KG1 (cell line): ENCODE measurements around the gene TGIF2.
"Not testable (repeated sequence)": the region's sequence is repeated elsewhere in the genome, so short reads cannot be mapped to it uniquely, and the experiment has no call there.

Experiments
- DNase-seq: peaks from one replicate; lab custom pipeline; 2025; lab: John Stamatoyannopoulos, UW

The TGIF2 gene

DNA sequence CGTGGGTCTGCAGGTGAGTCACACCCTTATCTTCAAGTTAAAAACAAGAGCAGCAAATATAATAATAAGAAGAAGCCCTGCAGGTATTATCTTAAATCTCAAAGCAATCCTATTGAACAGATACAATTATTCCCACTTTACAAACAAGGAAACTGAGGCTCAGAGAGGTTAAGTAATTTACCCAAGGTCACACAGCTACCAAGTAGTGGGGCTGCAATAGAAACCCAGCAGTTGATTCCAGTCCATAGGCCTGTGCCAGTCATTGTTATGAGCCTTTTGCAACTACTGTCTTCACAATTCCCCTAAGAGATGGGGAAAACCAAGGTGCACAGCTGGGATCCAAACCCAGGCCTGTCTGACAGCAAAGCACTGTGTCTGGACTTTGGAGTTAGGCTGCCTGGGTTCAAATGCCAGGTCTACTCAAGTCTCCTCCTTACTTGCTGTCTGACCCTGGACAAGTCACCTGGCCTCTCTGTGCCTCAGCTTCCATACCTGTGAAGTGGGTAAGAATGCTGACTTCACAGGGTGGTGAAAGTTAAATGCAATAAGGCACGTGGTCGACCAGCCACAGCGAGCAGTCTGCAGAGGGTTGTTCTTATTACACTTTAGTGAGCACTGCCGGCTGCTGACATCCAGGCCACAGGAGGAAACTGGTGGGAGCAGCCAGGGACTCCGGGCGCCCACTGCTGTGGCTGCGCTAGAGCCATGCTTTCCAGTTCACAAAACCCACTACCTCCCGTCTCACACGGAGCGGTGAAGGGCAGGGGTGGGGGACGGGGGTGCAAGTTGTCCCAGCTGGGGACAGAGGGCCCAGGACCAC is 26.0 kb upstream of the TGIF2 start:
- DNase-seq: no peak

DNA sequence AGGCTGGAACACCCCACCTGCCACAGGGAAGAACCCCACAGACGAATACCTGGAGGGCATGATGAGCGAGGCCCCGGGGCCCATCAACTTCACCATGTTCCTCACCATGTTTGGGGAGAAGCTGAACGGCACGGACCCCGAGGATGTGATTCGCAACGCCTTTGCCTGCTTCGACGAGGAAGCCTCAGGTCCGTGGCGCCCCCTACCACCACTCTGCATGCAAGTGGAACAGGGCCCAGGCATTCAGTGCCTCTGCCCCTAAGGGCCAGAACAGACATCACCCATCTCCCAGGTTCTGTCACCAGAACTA is 25.4 kb upstream of the TGIF2 start:
- DNase-seq: no peak

DNA sequence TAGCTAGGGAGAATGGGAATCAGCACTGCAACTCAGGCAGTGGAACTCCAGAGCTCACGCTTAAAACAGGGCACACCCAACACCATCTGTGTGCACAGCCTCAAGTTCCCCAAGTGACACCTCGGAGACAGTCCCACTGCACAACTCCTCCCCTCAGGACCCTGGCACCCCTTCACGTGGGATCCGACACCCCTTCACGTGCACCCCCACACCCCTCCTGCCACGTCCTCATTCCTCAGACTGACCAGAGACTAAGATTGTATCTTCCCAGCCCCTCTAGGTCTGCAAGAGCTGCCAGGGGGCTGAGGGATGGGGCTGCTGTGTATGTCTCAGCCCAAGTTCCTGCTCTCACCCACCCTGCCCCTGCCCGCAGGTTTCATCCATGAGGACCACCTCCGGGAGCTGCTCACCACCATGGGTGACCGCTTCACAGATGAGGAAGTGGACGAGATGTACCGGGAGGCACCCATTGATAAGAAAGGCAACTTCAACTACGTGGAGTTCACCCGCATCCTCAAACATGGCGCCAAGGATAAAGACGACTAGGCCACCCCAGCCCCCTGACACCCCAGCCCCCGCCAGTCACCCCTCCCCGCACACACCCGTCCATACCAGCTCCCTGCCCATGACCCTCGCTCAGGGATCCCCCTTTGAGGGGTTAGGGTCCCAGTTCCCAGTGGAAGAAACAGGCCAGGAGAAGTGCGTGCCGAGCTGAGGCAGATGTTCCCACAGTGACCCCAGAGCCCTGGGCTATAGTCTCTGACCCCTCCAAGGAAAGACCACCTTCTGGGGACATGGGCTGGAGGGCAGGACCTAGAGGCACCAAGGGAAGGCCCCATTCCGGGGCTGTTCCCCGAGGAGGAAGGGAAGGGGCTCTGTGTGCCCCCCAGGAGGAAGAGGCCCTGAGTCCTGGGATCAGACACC is 24.4 kb upstream of the TGIF2 start:
- DNase-seq: no peak

DNA sequence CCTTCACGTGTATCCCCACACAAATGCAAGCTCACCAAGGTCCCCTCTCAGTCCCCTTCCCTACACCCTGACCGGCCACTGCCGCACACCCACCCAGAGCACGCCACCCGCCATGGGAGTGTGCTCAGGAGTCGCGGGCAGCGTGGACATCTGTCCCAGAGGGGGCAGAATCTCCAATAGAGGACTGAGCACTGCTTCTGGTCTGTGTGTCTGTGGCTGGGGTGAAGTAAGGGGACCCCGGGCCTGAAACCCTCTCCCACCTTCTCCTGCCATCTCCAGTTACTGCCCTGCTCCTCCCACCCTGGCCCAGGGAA is 23.8 kb upstream of the TGIF2 start:
- DNase-seq: no peak

DNA sequence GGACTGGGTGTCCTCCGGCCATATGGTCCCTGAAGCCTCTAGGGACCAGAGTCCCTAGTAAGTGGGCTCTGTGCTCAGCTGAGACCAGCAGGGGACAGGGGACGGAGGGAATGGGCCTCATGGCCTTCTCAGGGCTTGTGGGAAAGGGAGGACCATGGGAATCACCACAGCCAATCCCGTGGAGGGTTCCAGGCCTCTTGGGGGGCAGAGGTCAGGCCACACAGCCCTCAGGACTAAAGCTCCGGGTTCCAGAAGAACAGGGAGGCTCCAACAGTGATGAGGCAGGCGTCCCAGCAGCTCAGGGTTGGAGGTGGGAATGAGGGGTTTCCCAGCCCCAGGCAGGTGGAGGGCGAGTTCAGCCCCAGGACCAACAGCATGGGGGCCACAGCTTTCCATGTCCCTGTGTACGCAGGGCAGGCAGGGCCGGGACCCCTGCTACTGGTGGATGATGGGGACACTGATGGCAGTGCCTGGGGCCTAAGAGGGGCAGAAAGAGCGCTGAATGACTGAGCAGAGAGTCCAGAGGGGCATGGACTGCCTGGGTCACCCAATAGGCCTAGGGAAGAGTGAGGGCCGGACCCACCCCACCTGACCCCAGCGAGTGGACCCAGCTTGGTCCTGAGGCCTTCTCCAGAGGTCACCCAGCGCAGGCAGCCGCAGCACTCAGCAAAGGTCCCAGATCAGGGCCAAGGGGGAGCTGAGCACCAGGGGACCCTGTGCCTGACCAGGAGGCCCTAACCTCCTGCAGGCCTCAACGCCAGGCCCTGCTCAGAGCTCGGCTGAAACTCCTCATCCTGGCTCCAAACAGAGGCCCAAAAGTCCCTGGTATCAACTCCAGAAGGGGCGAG is 23.2 kb upstream of the TGIF2 start:
- DNase-seq: no peak

DNA sequence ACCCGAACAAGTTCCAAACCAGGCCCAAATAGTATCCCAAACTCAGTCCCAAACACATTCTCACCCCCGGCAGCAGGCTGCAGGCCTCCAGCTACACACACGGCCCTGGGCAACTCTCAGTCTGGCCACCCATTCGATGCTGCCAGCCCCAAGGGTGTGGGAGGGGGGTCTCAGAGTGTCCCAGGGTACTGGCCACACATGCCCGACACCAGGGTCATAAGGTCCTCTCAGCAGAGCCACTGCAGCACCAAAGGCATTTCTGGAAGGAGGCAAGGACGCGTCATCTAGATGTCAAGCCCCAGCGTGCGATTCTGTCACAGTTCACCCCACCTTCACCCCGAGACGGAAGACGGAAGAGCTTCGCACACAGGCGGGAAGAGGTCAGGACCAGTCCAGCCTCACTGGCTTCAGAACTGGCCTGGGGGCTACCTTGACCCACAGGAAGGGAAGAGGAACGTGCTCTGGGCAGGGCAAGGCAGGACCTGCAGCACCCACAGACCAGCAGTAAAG is 22.6 kb upstream of the TGIF2 start:
- no peak for DNase-seq

DNA sequence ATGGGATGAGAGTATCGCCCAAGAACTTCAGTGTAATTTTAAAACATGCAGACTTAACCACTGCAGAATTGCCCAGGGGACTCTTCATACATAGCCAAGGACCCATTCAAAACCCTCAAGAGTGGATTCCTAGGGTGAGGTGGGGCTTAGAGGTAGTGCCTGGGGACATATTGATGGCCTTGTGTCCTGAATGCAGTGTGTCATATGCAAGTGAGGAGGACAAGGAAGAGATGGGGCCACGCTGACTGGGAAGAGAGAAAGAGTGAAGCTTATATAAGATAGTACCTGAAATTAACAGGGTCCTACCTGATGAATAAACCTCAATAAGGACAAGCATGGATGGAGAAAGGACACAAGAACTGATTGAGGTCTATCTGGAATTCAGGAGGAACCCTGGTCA is 18.1 kb upstream of the TGIF2 start:
- no peak for DNase-seq

DNA sequence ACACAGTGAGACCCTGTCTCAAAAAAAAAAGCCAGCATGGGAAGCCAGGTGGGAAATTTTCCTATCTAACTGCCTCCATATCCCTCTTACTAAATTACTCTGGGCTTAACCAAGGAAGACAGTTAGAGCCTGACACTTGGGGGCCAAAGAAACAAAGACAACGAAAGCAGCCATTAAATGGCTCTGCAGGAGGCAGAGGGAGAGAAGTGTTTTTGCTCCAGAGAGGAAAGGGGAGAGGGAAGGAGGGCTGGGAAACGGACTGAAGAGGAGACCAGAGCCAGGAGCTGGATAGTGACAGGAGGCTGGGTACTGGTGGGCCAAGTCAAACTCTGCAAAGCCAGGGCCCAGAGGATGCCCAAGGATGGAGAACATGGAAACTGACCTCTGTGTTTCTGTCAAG is 10.7 kb upstream of the TGIF2 start:
- DNase-seq: no peak

DNA sequence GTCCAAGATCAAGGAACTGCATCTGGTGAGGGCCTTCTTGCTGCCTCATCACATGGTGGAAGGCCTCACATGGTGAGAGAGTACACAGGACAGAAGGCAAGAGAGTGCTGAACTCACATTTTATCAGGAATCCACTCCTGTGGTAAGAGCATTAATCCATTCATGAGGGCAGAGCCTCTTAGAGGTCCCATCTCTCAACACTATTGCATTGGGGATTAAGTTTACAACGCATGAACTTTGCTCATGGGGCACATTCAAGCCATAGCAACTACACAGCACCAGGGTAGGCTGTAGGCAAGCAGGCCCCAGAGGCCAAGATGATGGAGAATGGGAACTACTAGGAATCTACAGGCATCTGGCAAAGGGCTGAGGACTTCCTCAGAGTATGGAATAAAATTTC is 10.0 kb upstream of the TGIF2 start:
- no peak for DNase-seq

DNA sequence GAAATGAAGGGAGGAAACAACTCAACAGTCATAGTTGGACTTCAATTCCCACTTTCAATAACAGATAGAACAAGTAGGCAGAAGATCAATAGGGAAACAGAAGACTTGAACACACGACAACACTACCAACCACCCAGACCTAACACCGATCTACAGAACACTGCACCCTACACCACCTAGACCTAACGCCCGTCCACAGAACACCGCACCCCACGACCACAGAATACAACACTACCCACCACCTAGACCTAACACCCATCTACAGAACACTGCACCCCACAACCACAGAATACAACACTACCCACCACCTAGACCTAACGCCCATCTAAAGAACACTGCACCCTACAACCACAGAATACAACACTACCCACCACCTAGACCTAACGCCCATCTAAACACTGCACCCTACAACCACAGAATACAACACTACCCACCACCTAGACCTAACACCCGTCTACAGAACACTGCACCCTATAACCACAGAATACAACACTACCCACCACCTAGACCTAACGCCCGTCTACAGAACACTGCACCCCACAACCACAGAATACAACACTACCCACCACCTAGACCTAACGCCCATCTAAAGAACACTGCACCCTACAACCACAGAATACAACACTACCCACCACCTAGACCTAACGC is 9.2 kb upstream of the TGIF2 start:
- DNase-seq: not testable (repeated sequence)

DNA sequence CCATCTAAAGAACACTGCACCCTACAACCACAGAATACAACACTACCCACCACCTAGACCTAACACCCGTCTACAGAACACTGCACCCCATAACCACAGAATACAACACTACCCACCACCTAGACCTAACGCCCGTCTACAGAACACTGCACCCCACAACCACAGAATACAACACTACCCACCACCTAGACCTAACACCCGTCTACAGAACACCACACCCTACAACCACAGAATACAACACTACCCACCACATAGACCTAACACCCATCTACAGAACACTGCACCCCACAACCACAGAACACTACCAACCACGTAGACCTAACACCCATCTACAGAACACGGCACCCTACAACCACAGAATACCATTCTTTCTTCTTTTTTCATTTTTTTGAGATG is 8.7 kb upstream of the TGIF2 start:
- DNase-seq: not testable (repeated sequence)

DNA sequence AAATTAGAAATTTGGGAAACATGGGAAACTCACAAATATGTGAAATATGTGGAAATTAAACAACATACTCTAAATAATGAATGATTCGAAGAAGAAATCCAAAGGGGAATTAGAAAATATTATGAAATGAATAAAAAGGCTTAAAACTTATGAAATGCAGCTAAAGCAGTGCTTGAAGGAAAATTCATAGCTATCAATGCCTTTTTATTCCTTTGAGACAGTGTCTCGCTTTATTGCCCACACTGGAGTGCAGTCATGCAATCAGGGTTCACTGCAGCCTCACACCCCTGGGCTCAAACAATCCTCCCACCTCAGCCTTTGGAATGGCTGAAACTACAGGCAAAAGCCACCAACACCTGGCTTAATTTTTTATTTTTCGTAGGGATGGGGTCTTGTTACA is 7.9 kb upstream of the TGIF2 start:
- DNase-seq: no peak

DNA sequence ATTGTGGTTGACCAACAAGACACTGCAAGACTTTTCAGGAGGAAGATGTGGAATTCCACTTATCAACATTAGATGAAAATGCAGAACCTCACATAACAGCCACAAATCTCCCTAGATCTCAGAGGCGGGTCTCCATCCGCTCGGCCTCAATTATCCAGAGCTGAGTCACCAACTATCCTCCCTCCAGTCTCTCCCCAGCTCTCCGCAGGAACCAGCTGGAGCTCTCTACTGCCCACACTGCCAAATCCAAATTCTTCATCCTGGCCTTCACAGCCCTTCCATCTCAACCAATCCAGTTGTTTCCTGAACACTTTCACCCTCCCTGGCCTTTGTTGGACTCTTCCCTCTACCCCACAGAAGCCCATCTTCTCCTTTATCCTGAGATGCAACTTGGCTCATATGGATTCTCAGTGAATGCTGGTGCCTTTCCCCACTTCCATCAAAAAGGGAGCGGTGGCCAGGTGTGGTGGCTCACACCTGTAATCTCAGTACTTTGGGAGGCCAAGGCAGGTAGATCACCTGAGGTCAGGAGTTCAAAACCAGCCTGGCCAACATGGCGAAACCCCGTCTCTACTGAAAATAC is 3.5 kb upstream of the TGIF2 start:
- no peak for DNase-seq

DNA sequence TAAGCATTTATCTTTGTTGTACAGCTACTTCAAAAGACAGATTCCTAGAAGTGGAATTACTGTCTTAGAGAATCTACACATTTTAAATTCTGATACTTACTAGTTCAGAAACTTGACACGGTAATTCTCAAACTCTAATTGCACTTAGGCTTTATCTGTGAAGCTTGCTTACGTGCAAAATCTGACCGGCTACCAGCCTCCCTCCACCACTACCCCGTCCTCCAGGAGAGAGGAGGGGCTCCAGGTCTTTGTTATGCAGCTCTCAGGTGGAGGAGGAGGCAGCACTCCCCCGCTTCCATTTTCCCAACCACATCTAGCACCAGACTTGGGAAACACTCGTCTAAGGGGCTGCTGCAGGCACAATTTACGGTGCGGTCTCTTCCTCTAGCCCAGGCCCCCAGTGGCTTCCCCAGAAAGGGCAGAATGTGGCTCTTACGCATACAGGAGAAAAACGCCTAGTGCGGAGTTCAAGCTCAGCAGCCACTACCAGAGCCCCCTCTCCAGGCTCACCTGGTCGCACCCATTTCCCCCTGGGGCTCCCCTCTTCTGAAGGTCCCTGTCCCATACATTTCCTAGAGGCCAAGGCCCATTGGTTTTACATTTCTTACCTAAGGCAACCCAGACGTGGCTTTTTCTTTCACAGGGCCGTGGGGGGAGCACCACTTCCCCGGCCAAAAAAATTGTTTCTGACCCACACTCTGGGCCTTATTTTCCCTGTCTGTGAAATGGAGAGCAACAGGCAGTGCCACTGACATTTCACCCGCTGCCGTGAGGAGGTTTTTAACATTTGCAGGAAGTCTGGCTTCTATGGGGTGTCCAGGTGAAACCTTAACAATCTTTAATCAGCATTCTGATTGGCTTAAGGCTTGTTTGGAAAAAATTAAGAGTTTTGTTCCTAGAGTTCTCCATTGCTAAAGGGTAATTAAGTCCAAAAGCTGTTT is 1.6 kb upstream of the TGIF2 start:
- no peak for DNase-seq

DNA sequence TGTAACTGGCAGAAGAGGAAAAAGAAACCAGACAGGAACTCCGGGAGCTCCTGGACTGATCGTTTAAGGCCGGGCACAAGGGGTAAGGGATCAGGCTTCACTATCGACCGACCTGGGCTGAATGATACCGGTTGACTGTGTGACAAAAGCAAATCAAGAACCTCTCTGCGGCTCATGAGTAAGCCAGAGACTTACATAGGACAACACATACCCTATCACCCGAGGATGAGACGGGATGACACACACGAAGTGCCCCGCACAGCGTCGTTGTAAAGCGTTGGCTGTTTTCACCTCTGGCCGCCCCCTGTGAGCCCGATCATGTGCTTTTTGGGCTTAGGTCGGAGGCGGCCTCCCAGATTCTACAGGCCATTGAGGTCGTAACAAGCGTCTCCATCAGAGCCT is 695 bp upstream of the TGIF2 start:
- DNase-seq: peak; percentile 54

DNA sequence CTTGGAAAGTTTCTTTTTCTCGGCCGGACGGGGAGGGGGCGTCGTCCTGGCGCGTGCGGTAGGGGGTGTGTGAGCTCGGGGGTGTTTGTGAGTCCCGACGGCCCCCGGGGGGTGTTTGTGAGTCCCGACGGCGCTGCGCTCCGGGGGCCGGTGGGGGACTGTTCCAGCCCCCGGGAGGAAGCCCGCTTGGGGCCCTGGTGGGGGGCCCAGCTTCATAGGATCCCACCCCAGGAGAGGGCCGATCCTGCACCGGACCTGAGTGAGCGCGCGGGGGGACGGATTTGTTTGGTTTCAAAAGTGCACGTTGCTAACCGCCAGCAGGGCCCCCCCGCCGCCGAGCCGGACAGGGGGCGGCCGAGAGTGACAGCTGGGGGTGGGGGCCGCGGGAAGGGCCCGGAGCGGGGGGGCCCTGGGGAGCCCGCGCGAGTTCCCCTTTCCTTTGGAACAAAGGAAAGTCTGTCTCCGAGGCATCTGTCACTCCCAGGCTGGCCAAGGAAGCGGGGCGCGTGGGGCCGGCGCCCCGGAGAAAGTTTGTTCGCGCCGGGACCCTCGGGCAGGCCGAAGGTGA is 485 bp downstream of the TGIF2 start:
- peak; percentile 41 for DNase-seq

DNA sequence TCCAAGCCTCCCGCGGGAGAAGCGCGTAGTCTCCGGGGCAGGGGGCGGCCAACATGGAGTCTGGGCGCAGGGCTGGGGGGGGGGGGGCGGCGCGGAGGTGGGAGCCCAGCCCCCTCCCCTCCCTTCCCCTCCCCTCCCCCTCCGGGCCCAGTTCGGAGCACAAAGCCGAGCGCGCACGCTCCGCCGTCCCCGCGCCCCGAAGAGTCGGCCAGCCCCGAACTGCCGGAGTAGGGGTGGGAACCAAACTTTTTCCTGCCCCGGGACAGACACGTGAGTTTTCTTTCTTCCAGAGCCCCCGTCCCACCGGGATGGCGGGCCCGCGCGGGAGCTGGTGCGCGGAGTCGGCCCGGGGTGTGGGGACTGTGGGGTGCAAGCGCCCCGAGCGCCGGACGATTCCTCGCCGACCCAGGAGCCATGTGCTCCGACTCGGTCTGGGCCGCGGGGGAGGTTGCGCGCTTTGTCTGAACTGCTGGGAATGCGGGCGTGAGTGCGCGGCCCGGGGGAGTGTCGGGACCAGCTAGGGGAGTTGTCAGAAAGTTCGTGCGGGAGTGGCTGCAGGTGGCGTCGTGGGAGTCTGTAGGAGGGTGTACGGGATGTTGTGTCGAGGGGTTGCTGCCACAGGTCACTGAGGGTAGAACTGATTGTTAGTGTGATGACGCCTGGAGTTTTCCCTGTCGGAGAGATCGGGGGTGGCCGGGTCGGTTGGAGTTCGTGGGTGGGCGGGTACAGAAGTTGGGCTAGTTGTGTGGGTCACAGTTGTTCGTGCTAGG is 1.2 kb downstream of the TGIF2 start:
- DNase-seq: no peak

DNA sequence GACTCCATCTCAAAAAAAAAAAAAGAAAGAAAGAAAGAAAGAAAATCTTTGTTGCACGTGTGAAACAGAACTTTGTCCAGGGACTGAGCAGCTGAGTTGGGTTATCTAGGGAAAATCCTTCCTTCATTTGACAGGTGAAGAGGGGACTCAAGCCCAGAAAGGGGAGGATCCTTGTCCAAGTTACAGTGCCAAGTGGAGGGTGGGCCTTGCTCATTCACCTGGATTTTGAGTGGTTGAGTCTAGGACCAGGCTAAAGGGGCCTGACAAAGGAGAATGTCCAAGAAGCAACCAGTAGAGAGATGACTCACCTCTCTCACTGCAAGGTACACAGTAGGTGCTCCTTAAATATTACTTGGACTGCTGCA is 2.7 kb downstream of the TGIF2 start:
- no peak for DNase-seq

DNA sequence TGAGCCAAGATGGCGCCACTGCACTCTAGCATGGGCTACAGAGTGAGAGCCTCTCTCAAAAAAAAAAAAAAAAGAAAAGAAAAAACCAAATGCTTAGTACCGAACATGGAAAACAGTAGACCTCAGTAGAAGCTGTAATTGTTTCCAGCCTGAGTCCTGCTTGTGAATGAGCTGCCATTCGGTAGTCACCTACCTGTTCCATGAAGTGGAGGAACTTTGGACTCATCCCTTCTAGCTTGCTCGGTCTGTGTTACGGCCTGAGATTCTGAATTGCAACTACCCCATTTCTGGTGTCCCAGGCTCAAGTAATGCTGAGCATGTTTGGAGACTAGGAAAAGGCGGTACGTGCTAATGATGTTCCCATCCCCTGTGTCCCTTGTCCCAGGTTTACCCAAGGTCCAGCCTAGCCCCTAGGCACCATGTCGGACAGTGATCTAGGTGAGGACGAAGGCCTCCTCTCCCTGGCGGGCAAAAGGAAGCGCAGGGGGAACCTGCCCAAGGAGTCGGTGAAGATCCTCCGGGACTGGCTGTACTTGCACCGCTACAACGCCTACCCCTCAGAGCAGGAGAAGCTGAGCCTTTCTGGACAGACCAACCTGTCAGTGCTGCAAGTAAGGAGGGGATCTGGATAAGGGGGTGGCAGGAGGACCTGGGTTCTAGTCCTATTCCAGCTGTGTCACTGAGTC is 5.1 kb downstream of the TGIF2 start:
- DNase-seq: no peak
